GM21723 (cell line): Measurements from ENCODE around the gene SLCO4A1.

Source experiments
- ATAC-seq: cut with Tn5 transposase; IDR thresholded peaks from one replicate; pipeline ENCODE4 v1.9.1; 2021; ENCODE audit warnings: mild to moderate bottlenecking, moderate library complexity; ENCODE audit not compliant: unreplicated experiment

SLCO4A1 gene

DNA sequence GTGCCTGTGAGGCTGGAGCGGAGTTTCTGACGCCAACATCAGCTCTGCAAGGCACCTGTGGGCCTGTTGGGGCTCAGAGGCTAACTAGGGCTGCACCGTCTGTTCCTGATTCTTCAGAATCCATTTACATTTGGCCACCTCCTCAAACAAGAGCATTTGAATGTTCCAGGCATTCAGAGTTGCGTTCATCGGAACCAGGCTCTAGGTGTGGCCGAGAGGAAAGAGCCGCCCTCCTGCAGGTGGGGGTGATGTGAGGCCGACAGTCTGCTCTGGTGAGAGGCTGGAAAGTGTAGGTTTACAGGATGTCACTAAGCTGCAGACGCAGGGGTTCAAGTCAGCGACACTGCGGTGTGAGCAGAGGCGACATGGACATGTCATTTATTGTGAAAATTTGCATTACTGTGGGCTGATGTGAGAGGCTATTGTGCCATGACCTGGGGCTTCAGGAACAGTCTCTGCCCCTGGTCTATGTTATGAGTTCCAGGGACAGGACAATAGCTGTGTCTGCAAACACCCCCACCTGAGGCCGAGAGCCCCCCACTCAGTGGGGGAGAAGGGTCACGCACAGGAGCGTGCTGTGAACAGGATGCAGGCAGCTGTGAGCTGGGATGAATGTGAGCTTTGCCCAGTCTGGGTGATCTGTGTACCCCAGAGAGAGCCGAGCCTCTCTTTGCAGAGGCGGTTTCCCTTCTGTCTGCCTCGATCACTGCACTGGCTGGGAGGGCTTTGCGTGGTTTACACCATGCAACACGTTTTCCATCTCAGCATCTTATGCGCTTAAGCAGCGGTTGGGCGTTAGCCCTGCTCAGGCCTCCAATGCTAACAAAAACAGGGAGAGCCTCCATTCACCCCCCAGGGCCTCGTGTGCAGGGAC is 21.1 kb downstream of the SLCO4A1 start:
- ATAC-seq: no peak

- no peak for ATAC-seq
Measured at GRCh38 chr20:62664019-62664971, 22.0 kb downstream of the SLCO4A1 start.

GRCh38 chr20:62665153-62665754 is 23.0 kb downstream of the SLCO4A1 start:
- no peak for ATAC-seq

GRCh38 chr20:62665826-62666735 is 23.8 kb downstream of the SLCO4A1 start:
- no peak for ATAC-seq

DNA sequence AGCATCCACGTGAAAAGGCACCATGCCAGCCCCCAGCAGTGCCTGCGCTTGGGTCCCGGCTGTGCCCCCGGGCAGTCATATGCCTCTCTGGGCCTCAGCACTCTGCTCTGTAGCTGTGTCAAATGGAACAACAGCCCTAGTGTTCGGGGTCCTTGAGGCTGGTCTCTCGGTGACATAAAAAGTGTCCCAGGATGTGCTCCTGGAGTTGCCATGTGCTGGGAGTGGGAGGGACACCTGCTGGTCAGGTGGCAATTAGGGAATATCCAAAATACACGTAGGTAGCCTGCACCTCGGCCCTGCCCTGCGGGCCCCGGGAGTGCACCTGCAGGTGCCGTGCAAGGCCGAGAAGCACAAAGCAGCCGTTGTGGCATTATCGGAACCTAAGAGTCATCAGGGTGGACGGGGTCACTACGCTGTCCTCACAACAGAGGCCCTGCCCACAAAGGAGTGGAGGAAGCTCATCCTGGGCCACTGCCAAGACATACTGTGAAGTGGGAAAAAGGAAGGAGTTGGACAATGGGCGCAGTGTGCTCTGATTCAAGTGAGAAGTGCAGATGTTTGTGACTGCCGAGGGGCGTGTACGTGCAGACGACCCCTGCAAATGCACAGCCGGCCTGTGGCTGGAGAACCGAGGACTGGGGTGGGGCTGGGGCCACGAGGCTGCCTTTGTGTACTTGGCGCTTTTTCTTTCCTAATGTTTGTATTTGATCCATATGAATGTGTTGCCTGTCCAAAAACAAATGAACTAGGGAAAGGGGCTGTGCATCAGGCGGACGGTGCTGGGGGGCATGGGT is 24.6 kb downstream of the SLCO4A1 start:
- no peak for ATAC-seq

GRCh38 chr20:62667530-62668440 is 25.5 kb downstream of the SLCO4A1 start:
- no peak for ATAC-seq

DNA sequence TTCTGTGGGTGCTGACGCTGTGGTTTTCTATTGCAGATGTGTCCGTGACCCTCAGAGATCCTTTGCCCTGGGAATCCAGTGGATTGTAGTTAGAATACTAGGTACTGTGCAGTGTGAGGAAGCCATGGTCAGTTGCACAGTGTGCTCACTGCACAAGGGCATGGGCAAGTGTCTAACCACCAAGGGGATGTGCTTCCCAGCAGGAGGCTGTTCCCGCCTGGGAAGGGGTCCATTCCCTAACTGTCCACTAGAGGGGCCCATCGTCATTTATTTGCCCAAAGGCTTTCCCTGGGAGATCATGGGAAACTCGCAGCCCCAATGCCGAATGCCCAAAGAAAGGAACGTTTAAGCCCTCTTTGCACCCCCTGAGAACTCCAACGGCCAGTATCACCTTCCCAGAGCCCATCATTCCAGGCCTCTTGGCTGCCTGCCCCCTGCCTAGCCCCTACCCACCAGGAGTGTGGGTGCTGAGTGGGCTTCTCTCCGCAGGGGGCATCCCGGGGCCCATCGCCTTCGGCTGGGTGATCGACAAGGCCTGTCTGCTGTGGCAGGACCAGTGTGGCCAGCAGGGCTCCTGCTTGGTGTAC is 26.2 kb downstream of the SLCO4A1 start:
- no peak for ATAC-seq

DNA sequence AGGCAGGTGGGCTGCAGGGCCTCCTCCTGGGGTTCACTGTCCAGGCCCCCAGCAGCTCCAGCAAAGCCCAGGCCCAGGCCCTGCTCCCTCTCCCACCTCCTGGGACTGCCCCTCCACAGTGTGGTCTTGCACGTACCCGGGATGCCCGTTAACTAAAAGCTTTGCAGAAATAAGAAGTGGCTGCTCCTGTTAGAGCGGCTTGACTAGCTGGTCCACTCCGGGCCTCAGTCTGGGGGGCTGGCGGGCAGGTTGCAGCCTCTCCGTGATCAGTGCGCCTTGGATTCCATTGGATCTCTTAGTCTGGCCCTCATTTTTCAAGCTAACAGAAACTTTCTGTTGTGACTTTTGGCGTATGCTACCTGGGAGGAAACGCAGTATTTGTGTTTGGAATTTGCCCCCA is 26.9 kb downstream of the SLCO4A1 start:
- no peak for ATAC-seq

GRCh38 chr20:62670156-62670555 is 27.9 kb downstream of the SLCO4A1 start:
- ATAC-seq: no peak

GRCh38 chr20:62670998-62671397 is 28.7 kb downstream of the SLCO4A1 start:
- ATAC-seq: no peak

DNA sequence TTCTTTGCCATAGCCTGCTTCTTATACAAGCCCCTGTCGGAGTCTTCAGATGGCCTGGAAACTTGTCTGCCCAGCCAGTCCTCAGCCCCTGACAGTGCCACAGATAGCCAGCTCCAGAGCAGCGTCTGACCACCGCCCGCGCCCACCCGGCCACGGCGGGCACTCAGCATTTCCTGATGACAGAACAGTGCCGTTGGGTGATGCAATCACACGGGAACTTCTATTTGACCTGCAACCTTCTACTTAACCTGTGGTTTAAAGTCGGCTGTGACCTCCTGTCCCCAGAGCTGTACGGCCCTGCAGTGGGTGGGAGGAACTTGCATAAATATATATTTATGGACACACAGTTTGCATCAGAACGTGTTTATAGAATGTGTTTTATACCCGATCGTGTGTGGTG is 29.5 kb downstream of the SLCO4A1 start:
- ATAC-seq: no peak

DNA sequence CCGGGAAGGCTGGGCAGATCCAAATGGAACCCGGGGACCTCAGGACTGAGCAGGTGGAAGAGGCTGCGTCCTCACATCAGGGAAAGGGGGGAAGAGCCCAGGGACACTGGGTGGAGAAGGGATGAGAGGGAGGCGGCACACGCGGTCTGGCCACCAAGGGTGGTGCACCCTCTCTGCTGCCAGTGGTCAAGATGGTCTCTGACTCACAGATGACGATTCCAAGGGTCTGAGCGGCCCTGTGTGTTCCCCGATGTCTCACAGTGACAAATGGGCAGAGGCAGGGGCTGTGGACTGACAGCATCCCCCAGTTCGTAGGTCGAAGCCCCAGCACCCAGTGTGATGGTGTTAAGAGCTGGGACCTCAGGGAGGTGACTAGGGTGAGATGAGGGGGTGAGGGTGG is 32.1 kb downstream of the SLCO4A1 start:
- ATAC-seq: no peak

DNA sequence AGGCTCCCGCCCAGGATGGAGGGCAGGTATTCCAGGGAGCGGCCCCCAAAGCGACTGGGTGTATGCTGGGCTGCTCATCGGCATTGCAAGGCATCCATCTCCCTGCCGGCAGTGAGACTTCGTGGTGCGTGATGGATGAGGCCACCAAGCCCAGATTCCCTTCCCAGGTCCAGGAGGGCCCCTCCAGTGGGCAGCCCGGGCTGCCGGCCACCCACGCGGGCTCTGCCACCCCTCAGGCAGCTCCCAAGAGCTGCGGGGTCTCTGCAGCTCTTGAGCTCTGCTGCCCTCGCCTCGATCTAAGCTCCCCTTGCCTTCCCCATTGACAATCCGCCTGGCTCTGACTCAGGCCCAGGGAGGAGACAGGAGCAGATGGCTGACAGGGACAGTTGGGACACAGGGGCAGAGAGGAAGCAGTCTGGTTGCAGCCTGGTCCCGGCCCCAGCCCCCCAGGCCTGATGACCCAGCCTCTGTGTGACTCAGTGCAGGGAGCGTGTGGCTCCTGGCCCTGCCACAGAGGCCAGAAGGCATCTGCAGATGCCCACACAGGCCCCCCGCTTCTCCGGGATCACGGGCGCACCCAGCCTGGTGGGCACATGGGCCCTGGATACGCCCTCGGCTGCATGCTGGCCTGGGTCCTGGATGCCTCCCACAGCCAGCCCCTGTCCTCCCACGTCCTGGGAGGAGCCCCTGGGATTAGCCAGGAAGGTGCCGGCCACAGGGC is 33.0 kb downstream of the SLCO4A1 start:
- ATAC-seq: no peak

DNA sequence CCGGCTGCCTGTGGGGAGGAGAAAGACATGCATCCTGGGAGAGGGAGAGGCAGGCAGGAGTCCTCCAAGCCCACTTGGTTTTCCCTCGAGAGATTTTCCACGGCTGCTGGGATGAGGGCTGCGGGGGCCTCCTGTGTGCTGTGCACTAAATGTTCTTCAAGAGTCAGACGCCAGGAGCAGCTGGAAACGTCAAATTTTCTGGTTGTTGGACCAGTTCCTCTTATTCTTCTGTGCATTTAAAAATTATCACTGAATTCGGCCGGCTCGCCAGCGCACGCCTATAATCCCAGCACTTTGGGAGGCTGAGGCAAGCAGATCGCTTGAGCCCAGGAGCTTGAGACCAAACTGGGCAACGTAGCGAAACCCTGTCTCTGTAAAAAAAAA is 33.6 kb downstream of the SLCO4A1 start:
- ATAC-seq: no peak

DNA sequence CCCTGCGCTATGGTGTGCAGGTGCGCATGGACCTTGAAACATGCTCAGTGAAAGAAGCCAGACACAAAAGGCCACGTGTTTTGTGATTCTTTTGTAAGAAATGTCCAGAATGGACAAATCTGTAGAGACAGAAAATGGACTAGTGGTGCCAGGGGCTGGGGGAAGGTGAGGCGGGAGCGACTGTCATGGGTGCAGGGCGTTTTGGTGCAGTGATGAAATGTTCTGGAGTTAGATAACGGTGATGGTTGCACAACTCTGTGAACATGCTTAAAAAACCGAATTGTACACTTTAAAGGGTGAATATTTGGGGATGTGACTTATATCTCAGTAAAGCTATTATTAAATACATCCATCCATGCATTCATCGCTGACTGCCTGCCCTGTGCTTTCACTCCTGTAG is 34.7 kb downstream of the SLCO4A1 start:
- ATAC-seq: no peak

GRCh38 chr20:62677678-62678077 is 35.4 kb downstream of the SLCO4A1 start:
- no peak for ATAC-seq

- no peak for ATAC-seq
Measured at GRCh38 chr20:62678553-62678952, 36.2 kb downstream of the SLCO4A1 start.
